Adrenal gland (tissue), 12 donors: ENCODE data around the gene EFHD1. TPM values are rescaled to one million over a fixed set of nuclear protein-coding genes. Genes with fewer than 3 reads are reported as not detected.
"Not testable (repeated sequence)": the region's sequence is repeated elsewhere in the genome, so short reads cannot be mapped to it uniquely, and the experiment has no call there.

ENCODE experiments used
- DNase-seq, 7 donors: peaks; one replicate each; pipeline ENCODE4 v3.0.0-alpha.2; 2019 to 2020
- H3K27ac ChIP-seq, 5 donors: fragments of 200-600 bp; sonication (generic) in 4 of 5; 1 replicate in 3 of 5; 2 replicates in 2 of 5; pipeline versions ENCODE4 v1.5.1 to v1.8.0; 2016 to 2020; ENCODE audit warnings: mild to moderate bottlenecking in 1 of 5
- H3K27me3 ChIP-seq: fragments of 200-600 bp; 2 replicates; pipeline ENCODE4 v1.8.0; 2021
- H3K36me3 ChIP-seq, 2 donors: fragments of 200-600 bp; replicated peaks in 1 of 2; 1 replicate in 1 of 2; 2 replicates in 1 of 2; pipeline versions ENCODE4 v1.5.1 to v1.8.0; 2018 to 2022
- H3K4me1 ChIP-seq, 2 donors: fragments of 200-600 bp; replicated peaks in 1 of 2; 1 replicate in 1 of 2; 2 replicates in 1 of 2; pipeline versions ENCODE4 v1.5.1 to v1.8.0; 2018 to 2021
- H3K4me3 ChIP-seq, 4 donors: fragments of 200-600 bp; sonication (generic) in 3 of 4; one replicate each; pipeline ENCODE4 v1.5.1; 2016 to 2018
- H3K9me3 ChIP-seq, 3 donors: fragments of 200-600 bp; sonication (generic) in 1 of 3; replicated peaks in 1 of 3; 1 replicate in 2 of 3; 2 replicates in 1 of 3; pipeline versions ENCODE4 v1.5.1 to v1.8.0; 2016 to 2021
- CTCF ChIP-seq, 6 experiments: fragments of 450-650 bp in 4 of 6; fragments of 200-600 bp in 2 of 6; sonication (generic) in 1 of 6; IDR thresholded peaks; 1 replicate in 5 of 6; 2 replicates in 1 of 6; pipeline versions ENCODE4 v1.5.1 to v1.8.0; 2016 to 2021; ENCODE audit warnings: antibody characterized with exemption in 6 of 6, mild to moderate bottlenecking in 2 of 6, moderate library complexity in 1 of 6
- POLR2A ChIP-seq, 2 donors: fragments of 450-650 bp; IDR thresholded peaks; one replicate each; pipeline ENCODE4 v1.6.1; 2017; ENCODE audit warnings: antibody characterized with exemption in 2 of 2, mild to moderate bottlenecking in 2 of 2, moderate library complexity in 1 of 2
- WGBS, 4 donors: extraction: QIAGEN DNeasy Blood & Tissue Kit in 2 of 4; methylation state at CpG; one replicate each; pipeline versions ENCODE4 v1.1.5 to v1.1.7; 2013 to 2017; 5-methylcytosine and 5-hydroxymethylcytosine counted together
- intact Hi-C, 2 donors: fragments of 100-400 bp; cut with DNase I; formaldehyde crosslinking; loops; one replicate each; pipeline versions ENCODE4 v1.14.1 to v1.15.0; 2022 to 2023
- polyA plus RNA-seq, 3 donors: library from polyadenylated mRNA; stranded (reverse); fragments of 200-250 nt in 2 of 3; fragments of 350-450 nt in 1 of 3; fragmentation: Illumina TruSeq in 1 of 3; extraction: RNeasy Lipid Tissue Mini Kit (QIAGEN cat#74804) in 1 of 3; gene quantifications; one replicate each; pipeline ENCODE4 v1.2.3, GENCODE V29; 2013 to 2014
- total RNA-seq, 9 donors: library from RNA; depleted of rRNA in 4 of 9; stranded (reverse); fragments of >200 nt in 4 of 9; fragments of 120-200 nt in 1 of 9; fragmentation: NEBNext Ultra II Directional in 1 of 9; extraction: Animal tissue kit (Norgen Biotek cat#: 25700) in 1 of 9; gene quantifications; one replicate each; pipeline versions ENCODE4 v1.1.0 to v1.2.4, GENCODE V29; 2013 to 2023
- donor health status: healthy with polysubstance abuse.
- donor health status: Bipolar disorder and iron deficiency.
- donor health status: DM: yes; HTN: yes; CAD: no.
- donor health status: DM: no; HTN: no; CAD: no.
- donor health status: DM: no; HTN: no; CAD: no.
- donor health status: DM: yes; HTN: yes; CAD: no.

The EFHD1 gene
- total and polyA plus RNA-seq, 12 donors = 0.50 to 12.9 (median 6.3) TPM

- intact Hi-C loops = no loop called here
- 40 to 57% (median 49%) methylated on average over 1 of the region's 1 CpG for WGBS, 4 donors
- no peak for TF ChIP-seq CTCF (IDR thresholded peaks at IDR 0.05)
- Histone ChIP-seq H3K4me3 (peak overlapping the region in 1 of 4 donors; percentile 69), H3K36me3 (peaks cover 0 to 2% of the 10 kb centered on the region in 2 donors), H3K9me3 (no peaks in the 10 kb centered on the region), H3K27me3 (no peaks in the 10 kb centered on the region), H3K4me1 (peaks cover 30 to 50% of the 10 kb centered on the region in 2 donors), H3K27ac (peak overlapping the region in 1 of 5 donors; percentile 11)
- no peak for DNase-seq
Observed at GRCh38 chr2:232700154-232700553, 66.8 kb downstream of the EFHD1 start.

- Histone ChIP-seq H3K27me3 (no peaks in the 10 kb centered on the region), H3K27ac (no peak overlapping the region), H3K4me3 (no peak overlapping the region), H3K9me3 (no peaks in the 10 kb centered on the region), H3K4me1 (peaks cover 0 to 10% of the 10 kb centered on the region in 2 donors), H3K36me3 (peaks cover 0 to 19% of the 10 kb centered on the region in 2 donors)
- TF ChIP-seq POLR2A (IDR thresholded peaks at IDR 0.05) (no peak), CTCF (IDR thresholded peaks at IDR 0.05) (no peak)
- intact Hi-C loops = no loop called here
- no peak for DNase-seq
- WGBS, 4 donors = 91 to 92% (median 92%) methylated on average over 4 of the region's 4 CpGs
Observed at GRCh38 chr2:232707076-232707475, 73.7 kb downstream of the EFHD1 start.

- TF ChIP-seq CTCF (IDR thresholded peaks at IDR 0.05) = no peak
- no peak for TF ChIP-seq POLR2A (IDR thresholded peaks at IDR 0.05)
- peaks cover 6 to 17% of the 10 kb centered on the region in 2 donors for H3K4me1 ChIP-seq
- H3K27ac ChIP-seq = no peak overlapping the region
- H3K27me3 ChIP-seq = no peaks in the 10 kb centered on the region
- no peaks in the 10 kb centered on the region for H3K36me3 ChIP-seq
- intact Hi-C loops = no loop called here
- no peak overlapping the region for H3K4me3 ChIP-seq
- H3K9me3 ChIP-seq = no peaks in the 10 kb centered on the region
- DNase-seq = no peak
Observed at GRCh38 chr2:232713505-232713904, 80.1 kb downstream of the EFHD1 start.

DNA sequence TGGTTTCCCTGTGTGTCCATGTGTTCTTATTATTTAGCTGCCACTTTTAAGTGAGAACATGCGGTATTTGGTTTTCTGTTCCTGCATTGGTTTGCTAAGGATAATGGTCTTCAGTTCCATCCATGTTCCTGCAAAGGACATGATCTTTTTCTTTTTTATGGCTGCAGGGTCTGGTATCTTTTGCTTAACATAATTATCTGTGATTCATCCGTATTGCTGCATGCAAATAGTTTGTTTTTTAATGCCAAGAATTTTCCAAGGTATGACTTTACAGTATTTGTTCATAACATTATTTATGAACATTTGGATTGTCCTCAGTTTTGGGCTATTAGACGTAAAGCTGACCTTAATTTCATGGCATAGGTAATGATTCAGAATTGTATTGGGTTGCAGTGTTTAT is 81.6 kb downstream of the EFHD1 start:
- Histone ChIP-seq H3K36me3 (no peaks in the 10 kb centered on the region), H3K9me3 (no peaks in the 10 kb centered on the region), H3K4me3 (no peak overlapping the region), H3K4me1 (peaks cover 6 to 30% of the 10 kb centered on the region in 2 donors), H3K27me3 (no peaks in the 10 kb centered on the region), H3K27ac (no peak overlapping the region)
- WGBS, 4 donors = 59 to 76% (median 68%) methylated on average over 3 of the region's 3 CpGs
- TF ChIP-seq CTCF (IDR thresholded peaks at IDR 0.05) = no peak
- TF ChIP-seq POLR2A (IDR thresholded peaks at IDR 0.05) = no peak
- DNase-seq = no peak
- intact Hi-C loops = no loop called here

- H3K9me3 ChIP-seq, H3K4me3 ChIP-seq, intact Hi-C loops, H3K27ac ChIP-seq, H3K36me3 ChIP-seq, DNase-seq, H3K27me3 ChIP-seq: not testable (repeated sequence)
- H3K4me1 ChIP-seq = peaks cover 2 to 35% of the 10 kb centered on the region in 2 donors
Observed at GRCh38 chr2:232720056-232720455, 86.7 kb downstream of the EFHD1 start.
